IMR-90 (cell line): ENCODE data around the gene RSPO4.

Experiments
- CTCF ChIP-seq: conservative IDR thresholded peaks from 2 replicates; pipeline ENCODE4 v1.5.1; 2012; ENCODE audit warnings: mild to moderate bottlenecking, low read depth, low read length, improper control_type of control experiment
- MAFK ChIP-seq: IDR thresholded peaks from 2 replicates; pipeline ENCODE4 v1.6.1; 2012; ENCODE audit warnings: low read depth, low read length, improper control_type of control experiment
- MAZ ChIP-seq: IDR thresholded peaks from 2 replicates; pipeline ENCODE4 v1.6.1; 2012; ENCODE audit warnings: low read depth, mild to moderate bottlenecking, low read length, improper control_type of control experiment, moderate library complexity, borderline replicate concordance
- RAD21 ChIP-seq: IDR thresholded peaks from 2 replicates; pipeline ENCODE4 v1.6.1; 2012; ENCODE audit warnings: low read length, improper control_type of control experiment

- no peak for TF ChIP-seq CTCF
- TF ChIP-seq MAFK = no peak
- TF ChIP-seq MAZ = no peak
- no peak for TF ChIP-seq RAD21
These were observed 3.8 kb downstream of the RSPO4 start for GRCh38 chr20:998231-998830.
